Mesendoderm (in vitro differentiated cells): ENCODE results near the gene SFMBT2.

Experiments used
- DNase-seq: peaks from one replicate; pipeline ENCODE4 v3.0.0; 2013
- H2AK5ac ChIP-seq: 2 replicates; pipeline ENCODE4 v1.6.1; 2013; ENCODE audit warnings: low read length, inconsistent platforms
- H2BK120ac ChIP-seq: 2 replicates; pipeline ENCODE4 v1.6.1; 2013; ENCODE audit warnings: low read depth, mild to moderate bottlenecking, low read length, moderate library complexity, mixed read lengths
- H2BK15ac ChIP-seq: replicated peaks from 2 replicates; pipeline ENCODE4 v1.6.1; 2013; ENCODE audit warnings: low read depth, mild to moderate bottlenecking, moderate library complexity
- H2BK5ac ChIP-seq: 2 replicates; pipeline ENCODE4 v1.6.1; 2013; ENCODE audit warnings: low read length, inconsistent platforms
- H3K18ac ChIP-seq: 2 replicates; pipeline ENCODE4 v1.6.1; 2013; ENCODE audit warnings: mild to moderate bottlenecking, low read length, mixed read lengths
- H3K23ac ChIP-seq: one replicate; pipeline ENCODE4 v1.6.1; 2013; ENCODE audit warnings: low read length
- H3K27ac ChIP-seq: 2 replicates; pipeline ENCODE4 v1.5.1; 2013; ENCODE audit warnings: low read depth, mild to moderate bottlenecking, inconsistent platforms, low read length, moderate library complexity
- H3K27me3 ChIP-seq: 2 replicates; pipeline ENCODE4 v1.6.1; 2013; ENCODE audit warnings: low read length, control low read depth, mild to moderate bottlenecking, inconsistent platforms; ENCODE audit not compliant: insufficient read depth, poor library complexity
- H3K36me3 ChIP-seq: 2 replicates; pipeline ENCODE4 v1.6.1; 2013; ENCODE audit warnings: low read length, inconsistent platforms; ENCODE audit not compliant: control insufficient read depth, insufficient read depth
- H3K4ac ChIP-seq: one replicate; pipeline ENCODE4 v1.6.1; 2013; ENCODE audit warnings: low read depth, mild to moderate bottlenecking, low read length, moderate library complexity
- H3K4me1 ChIP-seq: 2 replicates; pipeline ENCODE4 v1.6.1; 2013; ENCODE audit warnings: low read depth, low read length, inconsistent platforms; ENCODE audit not compliant: control insufficient read depth
- H3K4me2 ChIP-seq: 2 replicates; pipeline ENCODE4 v1.6.1; 2013; ENCODE audit warnings: low read length
- H3K4me3 ChIP-seq: 2 replicates; pipeline ENCODE4 v1.5.1; 2013; ENCODE audit warnings: mild to moderate bottlenecking, low read length
- H3K56ac ChIP-seq: one replicate; pipeline ENCODE4 v1.6.1; 2013; ENCODE audit warnings: low read length
- H3K79me1 ChIP-seq: 2 replicates; pipeline ENCODE4 v1.6.1; 2013; ENCODE audit warnings: low read length, inconsistent platforms
- H3K79me2 ChIP-seq: 2 replicates; pipeline ENCODE4 v1.6.1; 2013; ENCODE audit warnings: mild to moderate bottlenecking, low read length; ENCODE audit not compliant: control insufficient read depth, insufficient read depth
- H3K9ac ChIP-seq: 2 replicates; pipeline ENCODE4 v1.6.1; 2013; ENCODE audit warnings: low read length, inconsistent platforms
- H4K5ac ChIP-seq: one replicate; pipeline ENCODE4 v1.6.1; 2013; ENCODE audit warnings: low read length
- H4K8ac ChIP-seq: one replicate; pipeline ENCODE4 v1.6.1; 2013; ENCODE audit warnings: low read depth, mild to moderate bottlenecking, control low read depth, low read length, moderate library complexity
- WGBS: extraction: QIAGEN DNeasy Blood & Tissue Kit; methylation state at CpG from one replicate; pipeline ENCODE4 v1.1.7; 2013; ENCODE audit warnings: low lambda C conversion rate, missing lambda C conversion rate; ENCODE audit not compliant: insufficient coverage; ENCODE audit errors: extremely low coverage; 5-methylcytosine and 5-hydroxymethylcytosine counted together

SFMBT2 gene

GRCh38 chr10:7405637-7406036, 5.2 kb downstream of the SFMBT2 start:
- peak; percentile 22 for DNase-seq
- Histone ChIP-seq H3K4me3 (no peak overlapping the region), H4K5ac (no peak overlapping the region), H3K27me3 (no peaks in the 10 kb centered on the region), H3K18ac (no peak overlapping the region), H3K56ac (no peak overlapping the region), H3K9ac (no peak overlapping the region), H3K4me2 (no peak overlapping the region), H3K4me1 (peaks cover 5% of the 10 kb centered on the region), H3K4ac (no peak overlapping the region), H4K8ac (no peak overlapping the region), H3K36me3 (no peaks in the 10 kb centered on the region), H2BK15ac (no peak overlapping the region), H3K79me1 (peaks cover 4% of the 10 kb centered on the region), H3K27ac (no peak overlapping the region), H3K23ac (no peak overlapping the region), H2BK5ac (no peak overlapping the region), H2AK5ac (no peak overlapping the region), H3K79me2 (peaks cover 2% of the 10 kb centered on the region), H2BK120ac (no peak overlapping the region)
- WGBS: no CpG with 5 or more reads among the region's 4 CpGs

- Histone ChIP-seq H3K9ac (no peak overlapping the region), H3K27ac (no peak overlapping the region), H3K27me3 (no peaks in the 10 kb centered on the region), H3K79me2 (peaks cover 2% of the 10 kb centered on the region), H3K23ac (no peak overlapping the region), H3K4ac (no peak overlapping the region), H3K56ac (no peak overlapping the region), H3K4me1 (peaks cover 10% of the 10 kb centered on the region), H3K79me1 (peaks cover 7% of the 10 kb centered on the region), H2BK5ac (no peak overlapping the region), H4K8ac (no peak overlapping the region), H3K4me3 (no peak overlapping the region), H2AK5ac (no peak overlapping the region), H3K36me3 (no peaks in the 10 kb centered on the region), H2BK15ac (no peak overlapping the region), H4K5ac (no peak overlapping the region), H2BK120ac (no peak overlapping the region), H3K18ac (no peak overlapping the region), H3K4me2 (no peak overlapping the region)
- no peak for DNase-seq
- no CpG with 5 or more reads among the region's 1 CpG for WGBS
Observed at GRCh38 chr10:7403620-7404019, 7.2 kb downstream of the SFMBT2 start.

- Histone ChIP-seq H3K27me3 (no peaks in the 10 kb centered on the region), H3K4me2 (no peak overlapping the region), H3K18ac (no peak overlapping the region), H3K4me3 (no peak overlapping the region), H3K23ac (no peak overlapping the region), H3K56ac (no peak overlapping the region), H3K79me2 (peaks cover 2% of the 10 kb centered on the region), H3K9ac (no peak overlapping the region), H3K36me3 (no peaks in the 10 kb centered on the region), H4K8ac (no peak overlapping the region), H3K27ac (no peak overlapping the region), H2AK5ac (no peak overlapping the region), H3K4ac (no peak overlapping the region), H3K4me1 (peaks cover 10% of the 10 kb centered on the region), H2BK5ac (no peak overlapping the region), H2BK120ac (no peak overlapping the region), H3K79me1 (peaks cover 7% of the 10 kb centered on the region), H4K5ac (no peak overlapping the region), H2BK15ac (no peak overlapping the region)
- WGBS: no CpG with 5 or more reads among the region's 8 CpGs
- DNase-seq: no peak
Observed at GRCh38 chr10:7401782-7402181, 9.1 kb downstream of the SFMBT2 start.

GRCh38 chr10:7401156-7401555, 9.7 kb downstream of the SFMBT2 start:
- Histone ChIP-seq H2AK5ac (no peak overlapping the region), H3K23ac (no peak overlapping the region), H2BK15ac (no peak overlapping the region), H2BK120ac (no peak overlapping the region), H3K79me1 (peaks cover 8% of the 10 kb centered on the region), H3K9ac (no peak overlapping the region), H3K27me3 (no peaks in the 10 kb centered on the region), H2BK5ac (no peak overlapping the region), H3K4me2 (no peak overlapping the region), H3K18ac (no peak overlapping the region), H4K8ac (no peak overlapping the region), H3K27ac (no peak overlapping the region), H3K4me3 (no peak overlapping the region), H3K4me1 (peaks cover 10% of the 10 kb centered on the region), H4K5ac (no peak overlapping the region), H3K56ac (no peak overlapping the region), H3K4ac (no peak overlapping the region), H3K36me3 (no peaks in the 10 kb centered on the region), H3K79me2 (peaks cover 2% of the 10 kb centered on the region)
- WGBS: no CpG with 5 or more reads among the region's 6 CpGs
- DNase-seq: no peak

- WGBS: no CpG with 5 or more reads among the region's 10 CpGs
Observed at GRCh38 chr10:7400068-7400715, 10.6 kb downstream of the SFMBT2 start.

GRCh38 chr10:7399533-7399932, 11.3 kb downstream of the SFMBT2 start:
- no peak overlapping the region for H4K8ac ChIP-seq
- no peak overlapping the region for H3K4me3 ChIP-seq
- no peak overlapping the region for H3K56ac ChIP-seq
- no peak overlapping the region for H3K23ac ChIP-seq
- H3K4me1 ChIP-seq: peaks cover 4% of the 10 kb centered on the region
- no peak overlapping the region for H2BK15ac ChIP-seq
- H3K27ac ChIP-seq: no peak overlapping the region
- H3K18ac ChIP-seq: no peak overlapping the region
- H3K9ac ChIP-seq: no peak overlapping the region
- no peak overlapping the region for H2AK5ac ChIP-seq
- H2BK5ac ChIP-seq: no peak overlapping the region
- H3K4me2 ChIP-seq: no peak overlapping the region
- no peaks in the 10 kb centered on the region for H3K27me3 ChIP-seq
- peaks cover 8% of the 10 kb centered on the region for H3K79me1 ChIP-seq
- no peaks in the 10 kb centered on the region for H3K36me3 ChIP-seq
- no peak overlapping the region for H2BK120ac ChIP-seq
- peaks cover 2% of the 10 kb centered on the region for H3K79me2 ChIP-seq
- no peak overlapping the region for H3K4ac ChIP-seq
- no peak overlapping the region for H4K5ac ChIP-seq
- DNase-seq: no peak
- no CpG with 5 or more reads among the region's 3 CpGs for WGBS

More at GRCh38 chr10:7400068-7400715, 10.6 kb downstream of the SFMBT2 start:
- no peaks in the 10 kb centered on the region for H3K36me3 ChIP-seq
- peaks cover 7% of the 10 kb centered on the region for H3K4me1 ChIP-seq
- peaks cover 10% of the 10 kb centered on the region for H3K79me1 ChIP-seq
- H3K4me3 ChIP-seq: no peak overlapping the region
- no peak overlapping the region for H2AK5ac ChIP-seq
- no peak overlapping the region for H3K4me2 ChIP-seq
- no peak overlapping the region for H3K9ac ChIP-seq
- H2BK120ac ChIP-seq: no peak overlapping the region
- H3K27ac ChIP-seq: no peak overlapping the region
- DNase-seq: peak; percentile 59
- peaks cover 2% of the 10 kb centered on the region for H3K79me2 ChIP-seq
- no peak overlapping the region for H3K56ac ChIP-seq
- H3K18ac ChIP-seq: no peak overlapping the region
- H3K23ac ChIP-seq: no peak overlapping the region
- H4K5ac ChIP-seq: no peak overlapping the region
- H2BK5ac ChIP-seq: no peak overlapping the region
- no peak overlapping the region for H3K4ac ChIP-seq
- H2BK15ac ChIP-seq: no peak overlapping the region
- H3K27me3 ChIP-seq: no peaks in the 10 kb centered on the region
- no peak overlapping the region for H4K8ac ChIP-seq
